CD4-positive, alpha-beta memory T cell (primary cell): ENCODE results near the gene COPS4. TPM values are rescaled to one million over a fixed set of nuclear protein-coding genes. Genes with fewer than 3 reads are reported as not detected.
"Not testable (repeated sequence)": the region's sequence is repeated elsewhere in the genome, so short reads cannot be mapped to it uniquely, and the experiment has no call there.

Source experiments
- CTCF ChIA-PET: fragments of 350-600 bp; sonication (Branson Sonifier 250); formaldehyde crosslinking; loops from one replicate; lab custom pipeline; 2021; ENCODE audit warnings: inconsistent platforms; ENCODE audit not compliant: partially characterized antibody; lab: Charles Lee
- POLR2A ChIA-PET: fragments of 350-600 bp; sonication (Branson Sonifier 250); formaldehyde crosslinking; loops from one replicate; lab custom pipeline; 2021; ENCODE audit not compliant: partially characterized antibody; lab: Charles Lee
- DNase-seq, 5 donors: peaks; one replicate each; pipeline versions ENCODE4 v3.0.0 to v3.0.0-alpha.2; 2020 to 2022; ENCODE audit warnings: mixed read lengths in 1 of 5
- H3K27ac ChIP-seq: one replicate; pipeline ENCODE4 v1.7.0; 2013; ENCODE audit warnings: low read depth, low read length
- H3K27me3 ChIP-seq: 2 replicates; pipeline ENCODE4 v1.7.0; 2013; ENCODE audit warnings: mild to moderate bottlenecking, low read length, moderate library complexity; ENCODE audit not compliant: insufficient read depth
- H3K36me3 ChIP-seq: 2 replicates; pipeline ENCODE4 v1.7.0; 2013; ENCODE audit warnings: mild to moderate bottlenecking, low read length, moderate library complexity; ENCODE audit not compliant: insufficient read depth
- H3K4me1 ChIP-seq: 2 replicates; pipeline ENCODE4 v1.7.0; 2013; ENCODE audit warnings: mild to moderate bottlenecking, low read length, moderate library complexity; ENCODE audit not compliant: insufficient read depth
- H3K4me3 ChIP-seq, 2 donors: one replicate each; pipeline ENCODE4 v1.7.0; 2013; ENCODE audit warnings: low read length in 2 of 2, mild to moderate bottlenecking in 1 of 2
- H3K9me3 ChIP-seq, 2 donors: one replicate each; pipeline ENCODE4 v1.7.0; 2013; ENCODE audit warnings: low read length in 2 of 2, control low read depth in 1 of 2; ENCODE audit not compliant: control insufficient read depth in 1 of 2
- H3K27ac Mint-ChIP-seq, 7 donors: one replicate each; pipeline ENCODE4 v1.8.0; 2020 to 2021; ENCODE audit warnings: mixed read lengths in 7 of 7, mild to moderate bottlenecking in 6 of 7, inconsistent platforms in 3 of 7, moderate library complexity in 3 of 7
- H3K27me3 Mint-ChIP-seq, 2 donors: one replicate each; pipeline ENCODE4 v1.8.0; 2020 to 2021; ENCODE audit warnings: mixed read lengths in 2 of 2
- H3K36me3 Mint-ChIP-seq, 2 donors: one replicate each; pipeline ENCODE4 v1.8.0; 2020 to 2021; ENCODE audit warnings: mixed read lengths in 2 of 2, inconsistent platforms in 1 of 2, mild to moderate bottlenecking in 1 of 2
- H3K4me1 Mint-ChIP-seq, 4 donors: one replicate each; pipeline ENCODE4 v1.8.0; 2020 to 2021; ENCODE audit warnings: mixed read lengths in 4 of 4, mild to moderate bottlenecking in 1 of 4
- H3K4me3 Mint-ChIP-seq, 8 donors: one replicate each; pipeline ENCODE4 v1.8.0; 2020 to 2021; ENCODE audit warnings: mixed read lengths in 8 of 8, mild to moderate bottlenecking in 7 of 8, moderate library complexity in 6 of 8, inconsistent platforms in 3 of 8
- H3K9me3 Mint-ChIP-seq, 8 donors: one replicate each; pipeline ENCODE4 v1.8.0; 2020 to 2021; ENCODE audit warnings: mixed read lengths in 8 of 8, mild to moderate bottlenecking in 5 of 8, inconsistent platforms in 3 of 8, moderate library complexity in 1 of 8
- intact Hi-C: fragments of 100-400 bp; cut with micrococcal nuclease; formaldehyde crosslinking; loops from one replicate; pipeline ENCODE4 v1.15.1; 2023
- polyA plus RNA-seq, 2 donors: library from polyadenylated mRNA; unstranded; fragments of 300-500 nt; fragmentation: Illumina TruSeq; gene quantifications; one replicate each; pipeline ENCODE4 v1.2.3, GENCODE V29; 2021
- total RNA-seq, 2 experiments: library from RNA; stranded (reverse); gene quantifications; one replicate each; pipeline ENCODE4 v1.2.3, GENCODE V29; 2021

COPS4 gene
- total and polyA plus RNA-seq, 4 experiments from 2014 or later = 24.6 to 91.2 (median 47.9) TPM

DNA sequence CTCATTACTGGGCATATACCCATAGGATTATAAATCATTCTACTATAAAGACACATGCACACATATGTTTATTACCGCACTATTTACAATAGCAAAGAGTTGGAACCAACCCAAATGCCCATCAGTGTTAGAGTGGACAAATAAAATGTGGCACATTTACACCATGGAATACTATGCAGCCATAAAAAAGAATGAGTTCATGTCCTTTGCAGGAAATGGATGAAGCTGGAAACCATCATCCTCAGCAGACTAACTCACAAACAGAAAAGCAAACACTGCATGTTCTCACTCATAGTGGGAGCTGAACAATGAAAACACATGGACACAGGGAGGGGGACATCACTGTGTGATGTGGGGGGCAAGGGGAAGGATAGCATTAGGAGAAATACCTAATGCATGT is 11.4 kb upstream of the COPS4 start:
- intact Hi-C loops, H3K4me1 ChIP-seq, H3K4me3 ChIP-seq: not testable (repeated sequence)

GRCh38 chr4:83024233-83024632 is 10.8 kb upstream of the COPS4 start:
- intact Hi-C loops = no loop called here
- Histone ChIP-seq H3K4me3 (no peak overlapping the region), H3K9me3 (no peaks in the 10 kb centered on the region), H3K27me3 (no peaks in the 10 kb centered on the region), H3K4me1 (no peaks in the 10 kb centered on the region), H3K36me3 (no peaks in the 10 kb centered on the region), H3K27ac (no peak overlapping the region)
- no peak for DNase-seq
- peaks cover 2 to 11% of the 10 kb centered on the region in 2 donors for H3K27me3 Mint-ChIP-seq
- ChIA-PET POLR2A (no interaction called here), CTCF (no interaction called here)
- no peak overlapping the region for H3K27ac Mint-ChIP-seq
- H3K4me3 Mint-ChIP-seq = no peak overlapping the region
- H3K9me3 Mint-ChIP-seq = peaks cover 0 to 8% (median 5%) of the 10 kb centered on the region in 8 donors
- no peaks in the 10 kb centered on the region for H3K4me1 Mint-ChIP-seq
- peaks cover 0 to 5% of the 10 kb centered on the region in 2 donors for H3K36me3 Mint-ChIP-seq

More for the DNA sequence above, 11.4 kb upstream of the COPS4 start:
- H3K9me3 Mint-ChIP-seq, DNase-seq, H3K36me3 Mint-ChIP-seq, H3K36me3 ChIP-seq, H3K27me3 Mint-ChIP-seq, CTCF ChIA-PET, H3K27ac ChIP-seq, H3K27ac Mint-ChIP-seq, H3K4me1 Mint-ChIP-seq, POLR2A ChIA-PET, H3K9me3 ChIP-seq, H3K27me3 ChIP-seq, H3K4me3 Mint-ChIP-seq: not testable (repeated sequence)

GRCh38 chr4:83025563-83025962 is 9.4 kb upstream of the COPS4 start:
- H3K36me3 Mint-ChIP-seq = peaks cover 0 to 5% of the 10 kb centered on the region in 2 donors
- Histone ChIP-seq H3K27ac (no peak overlapping the region), H3K36me3 (no peaks in the 10 kb centered on the region), H3K27me3 (no peaks in the 10 kb centered on the region), H3K4me3 (no peak overlapping the region), H3K9me3 (no peaks in the 10 kb centered on the region), H3K4me1 (no peaks in the 10 kb centered on the region)
- H3K27me3 Mint-ChIP-seq = peaks cover 2 to 11% of the 10 kb centered on the region in 2 donors
- DNase-seq = no peak
- H3K9me3 Mint-ChIP-seq = peaks cover 0 to 8% (median 5%) of the 10 kb centered on the region in 8 donors
- H3K4me3 Mint-ChIP-seq = no peak overlapping the region
- ChIA-PET POLR2A (no interaction called here), CTCF (no interaction called here)
- no peak overlapping the region for H3K27ac Mint-ChIP-seq
- no peaks in the 10 kb centered on the region for H3K4me1 Mint-ChIP-seq
- intact Hi-C loops = no loop called here

- H3K9me3 ChIP-seq = no peaks in the 10 kb centered on the region
- Mint-ChIP-seq H3K9me3 (peaks cover 0 to 8% (median 5%) of the 10 kb centered on the region in 8 donors), H3K27me3 (peaks cover 2 to 11% of the 10 kb centered on the region in 2 donors), H3K36me3 (peaks cover 0 to 5% of the 10 kb centered on the region in 2 donors), H3K4me3 (no peak overlapping the region), H3K27ac (no peak overlapping the region), H3K4me1 (no peaks in the 10 kb centered on the region)
- intact Hi-C loops = no loop called here
- no peaks in the 10 kb centered on the region for H3K36me3 ChIP-seq
- no peak overlapping the region for H3K4me3 ChIP-seq
- H3K27me3 ChIP-seq = no peaks in the 10 kb centered on the region
- H3K4me1 ChIP-seq = no peaks in the 10 kb centered on the region
- no peak for DNase-seq
- ChIA-PET CTCF (no interaction called here), POLR2A (no interaction called here)
- no peak overlapping the region for H3K27ac ChIP-seq
Observed at GRCh38 chr4:83028976-83029375, 6.0 kb upstream of the COPS4 start.

- intact Hi-C loops = no loop called here
- CTCF ChIA-PET = no interaction called here
Observed at GRCh38 chr4:83029688-83030087, 5.3 kb upstream of the COPS4 start.

GRCh38 chr4:83036991-83037665 is 2.1 kb downstream of the COPS4 start:
- Mint-ChIP-seq H3K27me3 (no peaks in the 10 kb centered on the region), H3K4me3 (peak overlapping the region in 7 of 8 donors; percentile 9 to 100 (median 51)), H3K9me3 (peaks cover 0 to 2% (median 0%) of the 10 kb centered on the region in 8 donors), H3K4me1 (peaks cover 24 to 51% (median 34%) of the 10 kb centered on the region in 4 donors), H3K36me3 (peaks cover 6 to 15% of the 10 kb centered on the region in 2 donors), H3K27ac (peak overlapping the region in 3 of 7 donors; percentile 27 to 45 (median 40))
- Histone ChIP-seq H3K9me3 (no peaks in the 10 kb centered on the region), H3K27ac (no peak overlapping the region), H3K4me3 (no peak overlapping the region), H3K36me3 (no peaks in the 10 kb centered on the region), H3K27me3 (no peaks in the 10 kb centered on the region), H3K4me1 (peaks cover 33% of the 10 kb centered on the region)
- DNase-seq = no peak
- intact Hi-C loops = no loop called here
- ChIA-PET POLR2A (interaction anchor here (1.0 to 3.8 kb wide), 4 partner anchors 21 to 663 kb away, joined by 3 to 120 read pairs (median 6); partner anchors contain the start of genes COQ2, HNRNPD and LIN54), CTCF (interaction anchor here (0.9 to 2.0 kb wide), 7 partner anchors 18 to 246 kb away, joined by 3 to 8 read pairs (median 4); no protein-coding TSS in a partner anchor)

More at GRCh38 chr4:83029688-83030087, 5.3 kb upstream of the COPS4 start:
- Histone ChIP-seq H3K27me3 (no peaks in the 10 kb centered on the region), H3K36me3 (no peaks in the 10 kb centered on the region), H3K4me1 (no peaks in the 10 kb centered on the region), H3K27ac (no peak overlapping the region), H3K4me3 (no peak overlapping the region), H3K9me3 (no peaks in the 10 kb centered on the region)
- Mint-ChIP-seq H3K36me3 (peaks cover 3 to 5% of the 10 kb centered on the region in 2 donors), H3K4me3 (no peak overlapping the region), H3K4me1 (peaks cover 0 to 4% (median 1%) of the 10 kb centered on the region in 4 donors), H3K27me3 (peaks cover 2 to 8% of the 10 kb centered on the region in 2 donors), H3K27ac (no peak overlapping the region), H3K9me3 (peaks cover 0 to 6% (median 3%) of the 10 kb centered on the region in 8 donors)
- no peak for DNase-seq
- POLR2A ChIA-PET = no interaction called here

DNA sequence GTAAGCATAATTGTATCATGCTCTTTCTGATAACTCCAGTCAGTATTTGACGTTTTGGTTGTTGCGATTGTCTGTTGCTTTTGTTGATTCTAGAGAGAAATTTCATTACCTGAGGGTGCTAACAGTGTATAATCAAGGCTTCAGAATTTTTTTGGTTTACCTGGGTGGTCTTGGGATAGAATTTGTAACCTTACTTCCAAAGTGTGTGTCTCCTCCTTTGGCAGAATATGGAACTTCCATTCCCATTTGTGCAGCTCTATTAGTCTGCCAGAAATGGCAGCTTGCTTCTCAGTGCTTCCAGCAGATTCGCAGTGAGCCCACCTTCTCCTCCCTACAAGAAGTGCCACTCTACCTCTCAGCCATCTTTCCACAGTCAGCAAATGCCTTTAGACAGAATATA is 5.3 kb downstream of the COPS4 start:
- H3K4me1 Mint-ChIP-seq = peaks cover 26 to 46% (median 35%) of the 10 kb centered on the region in 4 donors
- Histone ChIP-seq H3K9me3 (no peaks in the 10 kb centered on the region), H3K4me1 (peaks cover 38% of the 10 kb centered on the region), H3K4me3 (no peak overlapping the region), H3K36me3 (no peaks in the 10 kb centered on the region), H3K27me3 (no peaks in the 10 kb centered on the region), H3K27ac (no peak overlapping the region)
- ChIA-PET POLR2A (interaction anchor here (1.3 kb wide), 1 partner anchor 149 kb away, joined by 4 read pairs; the partner anchor contains the start of gene SEC31A), CTCF (interaction anchor here (1.1 kb wide), 1 partner anchor 75 kb away, joined by 3 read pairs; no protein-coding TSS in a partner anchor)
- H3K27ac Mint-ChIP-seq = peak overlapping the region in 2 of 7 donors; percentile 16 to 37
- peak overlapping the region in 1 of 8 donors; percentile 14 for H3K4me3 Mint-ChIP-seq
- intact Hi-C loops = no loop called here
- no peaks in the 10 kb centered on the region for H3K27me3 Mint-ChIP-seq
- no peak for DNase-seq
- H3K36me3 Mint-ChIP-seq = peaks cover 6 to 7% of the 10 kb centered on the region in 2 donors
- H3K9me3 Mint-ChIP-seq = no peaks in the 10 kb centered on the region
